Mesenchymal stem cell (in vitro differentiated cells and primary cell): ENCODE results near the gene OR2F1.

Experiments
- DNase-seq: peaks from one replicate; pipeline ENCODE4 v3.0.0-alpha.2; 2013
- H2AFZ ChIP-seq: one replicate; pipeline ENCODE4 v1.6.1; 2013; ENCODE audit warnings: low read depth, mild to moderate bottlenecking, control low read depth, inconsistent platforms, low read length, moderate library complexity
- H2AK5ac ChIP-seq: 2 replicates; pipeline ENCODE4 v1.6.1; 2013; ENCODE audit warnings: low read length, moderate library complexity, mild to moderate bottlenecking, inconsistent platforms; ENCODE audit not compliant: severe bottlenecking
- H2BK120ac ChIP-seq: one replicate; pipeline ENCODE4 v1.6.1; 2013; ENCODE audit warnings: low read depth, mild to moderate bottlenecking, inconsistent platforms, low read length, moderate library complexity
- H2BK12ac ChIP-seq, 2 experiments: one replicate each; pipeline ENCODE4 v1.6.1; 2013; ENCODE audit warnings: inconsistent platforms in 2 of 2, low read length in 2 of 2, mild to moderate bottlenecking in 2 of 2, moderate library complexity in 2 of 2, control low read depth in 1 of 2
- H2BK15ac ChIP-seq: one replicate; pipeline ENCODE4 v1.6.1; 2013; ENCODE audit warnings: mild to moderate bottlenecking, low read depth, inconsistent platforms; ENCODE audit not compliant: poor library complexity, severe bottlenecking
- H2BK5ac ChIP-seq: 2 replicates; pipeline ENCODE4 v1.6.1; 2013; ENCODE audit warnings: low read depth, mild to moderate bottlenecking, low read length, control low read depth, inconsistent platforms; ENCODE audit not compliant: poor library complexity, severe bottlenecking
- H3K14ac ChIP-seq, 2 experiments: one replicate each; pipeline ENCODE4 v1.6.1; 2013; ENCODE audit warnings: inconsistent platforms in 2 of 2, low read length in 2 of 2, control low read depth in 1 of 2, mild to moderate bottlenecking in 1 of 2, moderate library complexity in 1 of 2
- H3K18ac ChIP-seq, 2 experiments: one replicate each; pipeline ENCODE4 v1.6.1; 2013; ENCODE audit warnings: inconsistent platforms in 2 of 2, low read length in 2 of 2, control low read depth in 1 of 2, low read depth in 1 of 2, mild to moderate bottlenecking in 1 of 2
- H3K23ac ChIP-seq, 2 experiments: one replicate each; pipeline ENCODE4 v1.6.1; 2013; ENCODE audit warnings: inconsistent platforms in 2 of 2, low read length in 2 of 2, mild to moderate bottlenecking in 2 of 2, moderate library complexity in 2 of 2, control low read depth in 1 of 2
- H3K27ac ChIP-seq: 2 replicates; pipeline ENCODE4 v1.5.1; 2013; ENCODE audit warnings: mild to moderate bottlenecking, moderate library complexity, low read length, control low read depth, inconsistent platforms; ENCODE audit not compliant: poor library complexity, severe bottlenecking
- H3K27me3 ChIP-seq, 2 experiments: 2 replicates each; pipeline versions ENCODE4 v1.6.1 to v1.7.0; 2013; ENCODE audit warnings: low read length in 2 of 2, mild to moderate bottlenecking in 2 of 2, moderate library complexity in 2 of 2, control low read depth in 1 of 2, inconsistent platforms in 1 of 2; ENCODE audit not compliant: control insufficient read depth in 1 of 2, insufficient read depth in 1 of 2
- H3K36me3 ChIP-seq, 2 experiments: 2 replicates each; pipeline versions ENCODE4 v1.6.1 to v1.7.0; 2013; ENCODE audit warnings: low read length in 2 of 2, control low read depth in 1 of 2, inconsistent platforms in 1 of 2, low read depth in 1 of 2, mild to moderate bottlenecking in 1 of 2; ENCODE audit not compliant: insufficient read depth in 2 of 2, control insufficient read depth in 1 of 2
- H3K4ac ChIP-seq, 2 experiments: one replicate each; pipeline ENCODE4 v1.6.1; 2013; ENCODE audit warnings: inconsistent platforms in 2 of 2, low read length in 2 of 2, mild to moderate bottlenecking in 2 of 2, moderate library complexity in 2 of 2, control low read depth in 1 of 2, low read depth in 1 of 2
- H3K4me1 ChIP-seq: 2 replicates; pipeline ENCODE4 v1.6.1; 2013; ENCODE audit warnings: low read depth, low read length, control low read depth; ENCODE audit not compliant: control insufficient read depth, insufficient read depth
- H3K4me2 ChIP-seq: 2 replicates; pipeline ENCODE4 v1.6.1; 2013; ENCODE audit warnings: low read length, mild to moderate bottlenecking, inconsistent platforms; ENCODE audit not compliant: poor library complexity, severe bottlenecking
- H3K4me3 ChIP-seq, 2 experiments: 2 replicates each; pipeline versions ENCODE4 v1.5.1 to v1.7.0; 2013; ENCODE audit warnings: low read length in 2 of 2, mild to moderate bottlenecking in 2 of 2, control low read depth in 1 of 2, low read depth in 1 of 2; ENCODE audit not compliant: insufficient read depth in 1 of 2
- H3K79me1 ChIP-seq: replicated peaks from 2 replicates; pipeline ENCODE4 v1.6.1; 2013; ENCODE audit warnings: mild to moderate bottlenecking, control low read depth, low read length, inconsistent platforms; ENCODE audit not compliant: poor library complexity, severe bottlenecking
- H3K9ac ChIP-seq: 2 replicates; pipeline ENCODE4 v1.7.0; 2013; ENCODE audit warnings: mild to moderate bottlenecking, low read length, moderate library complexity
- H3K9me3 ChIP-seq: 2 replicates; pipeline ENCODE4 v1.7.0; 2013; ENCODE audit warnings: mild to moderate bottlenecking, low read length; ENCODE audit not compliant: control insufficient read depth
- H4K8ac ChIP-seq: one replicate; pipeline ENCODE4 v1.6.1; 2013; ENCODE audit warnings: inconsistent platforms, mild to moderate bottlenecking, low read length, moderate library complexity
- H4K91ac ChIP-seq: one replicate; pipeline ENCODE4 v1.6.1; 2013; ENCODE audit warnings: mild to moderate bottlenecking, low read length, inconsistent platforms
- WGBS: methylation state at CpG from one replicate; pipeline ENCODE4 v1.1.7; 2013; ENCODE audit warnings: mixed read lengths; 5-methylcytosine and 5-hydroxymethylcytosine counted together

The OR2F1 gene

DNA sequence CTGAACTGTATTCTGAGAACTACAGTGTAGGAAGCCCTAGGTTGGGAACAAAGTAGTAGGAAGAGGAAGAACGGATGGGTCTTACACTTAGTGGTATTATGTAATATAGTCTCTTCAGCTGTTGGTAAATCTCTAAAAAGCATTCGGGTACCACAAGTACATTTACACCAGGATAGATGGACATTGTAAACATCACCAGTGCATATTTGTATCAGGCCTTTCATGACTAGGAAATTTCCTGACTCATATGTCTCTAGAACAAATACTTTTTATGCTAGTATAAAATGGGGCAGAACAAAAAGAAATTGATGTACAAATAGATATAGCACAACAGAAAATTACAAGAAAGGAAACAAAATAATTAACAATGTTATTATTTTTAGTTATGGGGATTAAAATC, 23.9 kb downstream of the OR2F1 start:
- Histone ChIP-seq H3K36me3 (no peaks in the 10 kb centered on the region), H4K8ac (no peak overlapping the region), H2BK12ac (no peak overlapping the region), H3K4me2 (no peak overlapping the region), H3K4me3 (no peak overlapping the region), H3K4ac (no peak overlapping the region), H3K4me1 (no peaks in the 10 kb centered on the region), H2BK5ac (no peak overlapping the region), H3K27me3 (no peaks in the 10 kb centered on the region), H3K27ac (no peak overlapping the region), H2AK5ac (no peak overlapping the region), H2AFZ (no peak overlapping the region), H3K14ac (no peak overlapping the region), H2BK120ac (no peak overlapping the region), H3K79me1 (no peaks in the 10 kb centered on the region), H2BK15ac (no peak overlapping the region), H3K18ac (no peak overlapping the region), H3K23ac (no peak overlapping the region), H3K9me3 (no peaks in the 10 kb centered on the region), H4K91ac (no peak overlapping the region), H3K9ac (no peak overlapping the region)
- 80% methylated on average over 1 of the region's 2 CpGs for WGBS
- peak; percentile 12 for DNase-seq

DNA sequence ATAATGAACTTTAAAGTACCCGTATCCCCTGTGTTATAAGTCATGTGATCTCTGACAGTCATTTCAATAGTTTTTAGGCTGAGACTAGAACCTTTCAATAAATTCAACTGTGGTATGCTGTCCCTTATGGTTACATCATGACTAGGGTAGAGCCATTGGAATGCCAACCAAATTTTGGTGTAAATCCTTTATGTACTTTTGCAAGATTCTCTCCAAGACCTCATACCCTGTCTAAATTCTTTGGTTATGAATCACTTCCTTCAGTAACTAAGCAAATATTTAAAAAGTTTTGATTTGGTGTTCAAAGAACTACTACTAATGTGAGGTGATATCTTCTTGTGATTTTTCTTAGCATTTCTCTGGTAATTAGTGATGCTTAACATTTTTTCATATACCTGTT, 24.7 kb downstream of the OR2F1 start:
- Histone ChIP-seq H4K8ac (no peak overlapping the region), H3K4me3 (no peak overlapping the region), H3K36me3 (no peaks in the 10 kb centered on the region), H3K27me3 (no peaks in the 10 kb centered on the region), H2AK5ac (no peak overlapping the region), H3K14ac (no peak overlapping the region), H3K4ac (no peak overlapping the region), H3K23ac (no peak overlapping the region), H3K9me3 (no peaks in the 10 kb centered on the region), H4K91ac (no peak overlapping the region), H3K4me1 (no peaks in the 10 kb centered on the region), H2BK15ac (no peak overlapping the region), H2BK12ac (no peak overlapping the region), H2BK120ac (no peak overlapping the region), H3K27ac (no peak overlapping the region), H3K18ac (no peak overlapping the region), H2BK5ac (no peak overlapping the region), H3K79me1 (no peaks in the 10 kb centered on the region), H2AFZ (no peak overlapping the region), H3K9ac (no peak overlapping the region), H3K4me2 (no peak overlapping the region)
- peak; percentile 22 for DNase-seq
- no CpG with 5 or more reads among the region's 1 CpG for whole genome bisulfite sequencing

DNA sequence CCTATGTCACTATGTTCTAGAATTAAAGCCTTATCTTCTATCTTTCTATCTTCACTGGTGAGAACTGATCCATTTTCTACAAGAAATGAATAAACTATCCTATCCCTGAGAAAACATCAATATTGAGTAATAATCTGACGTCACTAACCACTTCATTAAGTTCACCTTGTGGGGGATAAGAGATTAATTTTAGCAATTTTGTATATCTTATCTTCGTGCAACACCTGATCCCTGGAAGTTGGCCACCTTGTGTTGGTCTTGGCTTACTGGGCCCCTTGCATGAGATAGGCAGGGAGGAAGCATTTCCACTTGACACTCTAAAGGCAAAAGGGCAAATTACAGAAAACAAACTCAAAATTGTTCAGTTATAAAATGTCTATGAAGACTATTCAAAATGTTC, 25.4 kb downstream of the OR2F1 start:
- no peaks in the 10 kb centered on the region for H3K36me3 ChIP-seq
- H3K4me3 ChIP-seq, result no peak overlapping the region
- no peaks in the 10 kb centered on the region for H3K9me3 ChIP-seq
- no peaks in the 10 kb centered on the region for H3K4me1 ChIP-seq
- H3K9ac ChIP-seq, result no peak overlapping the region
- no peak overlapping the region for H3K4me2 ChIP-seq
- H2BK120ac ChIP-seq, result no peak overlapping the region
- H3K23ac ChIP-seq, result no peak overlapping the region
- H3K4ac ChIP-seq, result no peak overlapping the region
- no peak overlapping the region for H2AK5ac ChIP-seq
- no peak overlapping the region for H2BK5ac ChIP-seq
- no peaks in the 10 kb centered on the region for H3K79me1 ChIP-seq
- no peak overlapping the region for H2BK12ac ChIP-seq
- no peak overlapping the region for H3K27ac ChIP-seq
- H3K18ac ChIP-seq, result no peak overlapping the region
- WGBS, result 73% methylated on average over 1 of the region's 2 CpGs
- no peaks in the 10 kb centered on the region for H3K27me3 ChIP-seq
- DNase-seq, result no peak
- H2AFZ ChIP-seq, result no peak overlapping the region
- no peak overlapping the region for H2BK15ac ChIP-seq
- no peak overlapping the region for H4K8ac ChIP-seq
- H3K14ac ChIP-seq, result no peak overlapping the region
- no peak overlapping the region for H4K91ac ChIP-seq

DNA sequence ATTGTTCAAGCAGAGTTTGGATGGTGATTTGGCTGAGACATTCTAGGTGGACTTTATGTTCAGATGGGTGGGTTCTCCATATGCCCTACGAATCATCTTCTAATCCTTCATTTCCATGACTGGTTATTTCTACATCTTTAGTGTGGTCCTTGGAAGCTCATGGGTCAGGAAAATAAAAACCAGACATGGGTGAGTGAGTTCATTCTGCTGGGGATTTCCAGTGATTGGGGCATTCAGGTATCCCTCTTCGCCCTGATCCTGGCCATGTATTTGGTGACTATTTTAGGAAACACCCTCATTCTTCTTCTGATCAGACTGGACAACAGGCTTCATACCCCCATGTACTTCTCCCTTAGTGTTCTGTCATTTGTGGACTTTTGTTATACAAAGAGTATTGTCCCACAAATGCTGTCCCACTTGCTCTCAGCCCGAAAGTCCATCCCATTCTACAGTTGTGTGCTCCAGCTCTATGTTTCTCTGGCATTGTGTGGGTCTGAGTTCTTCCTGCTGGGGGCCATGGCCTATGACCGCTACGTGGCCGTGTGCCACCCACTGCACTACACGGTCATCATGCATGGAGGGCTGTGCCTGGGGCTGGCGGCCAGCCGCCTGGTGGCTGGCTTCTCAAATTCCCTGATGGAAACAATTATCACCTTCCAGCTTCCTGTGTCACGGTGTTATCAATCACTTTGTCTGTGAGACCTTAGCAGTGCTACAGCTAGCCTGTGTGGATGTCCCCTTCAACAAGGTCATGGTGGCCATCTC, 26.3 kb downstream of the OR2F1 start:
- no peak overlapping the region for H3K4ac ChIP-seq
- no peak overlapping the region for H2BK15ac ChIP-seq
- H3K79me1 ChIP-seq, result no peaks in the 10 kb centered on the region
- H3K9ac ChIP-seq, result no peak overlapping the region
- H3K23ac ChIP-seq, result no peak overlapping the region
- H3K18ac ChIP-seq, result no peak overlapping the region
- no peak overlapping the region for H2BK120ac ChIP-seq
- no peak overlapping the region for H3K4me3 ChIP-seq
- no peak overlapping the region for H2AFZ ChIP-seq
- H3K4me1 ChIP-seq, result no peaks in the 10 kb centered on the region
- H2BK12ac ChIP-seq, result no peak overlapping the region
- H3K27me3 ChIP-seq, result no peaks in the 10 kb centered on the region
- H3K4me2 ChIP-seq, result no peak overlapping the region
- WGBS, result 93% methylated on average over 8 of the region's 10 CpGs
- H4K8ac ChIP-seq, result no peak overlapping the region
- H3K27ac ChIP-seq, result no peak overlapping the region
- H2AK5ac ChIP-seq, result no peak overlapping the region
- no peak for DNase-seq
- no peak overlapping the region for H3K14ac ChIP-seq
- no peak overlapping the region for H2BK5ac ChIP-seq
- no peak overlapping the region for H4K91ac ChIP-seq
- no peaks in the 10 kb centered on the region for H3K36me3 ChIP-seq
- no peaks in the 10 kb centered on the region for H3K9me3 ChIP-seq
